Osteoblast (primary cell): ENCODE results near the gene ELF2. TPM values are rescaled to one million over a fixed set of nuclear protein-coding genes. Genes with fewer than 3 reads are reported as not detected.
"Not testable (repeated sequence)": the region's sequence is repeated elsewhere in the genome, so short reads cannot be mapped to it uniquely, and the experiment has no call there.

Experiments used
- DNase-seq: peaks from one replicate; pipeline ENCODE4 v3.0.0; 2011; ENCODE audit warnings: low spot score, mixed read lengths; ENCODE audit not compliant: insufficient read length; ENCODE audit errors: missing footprints
- H2AFZ ChIP-seq: 2 replicates; pipeline ENCODE4 v1.6.0; 2011; ENCODE audit warnings: mild to moderate bottlenecking, low read length
- H3K27ac ChIP-seq: 2 replicates; pipeline ENCODE4 v1.5.1; 2011; ENCODE audit warnings: mild to moderate bottlenecking, low read depth, low read length, moderate library complexity
- H3K27me3 ChIP-seq: 2 replicates; pipeline ENCODE4 v1.6.0; 2012; ENCODE audit warnings: mild to moderate bottlenecking, control low read depth, inconsistent platforms, low read length, moderate library complexity; ENCODE audit not compliant: insufficient read depth
- H3K36me3 ChIP-seq: 2 replicates; pipeline ENCODE4 v1.5.1; 2011; ENCODE audit warnings: mild to moderate bottlenecking, low read length, control low read depth, moderate library complexity; ENCODE audit not compliant: insufficient read depth
- H3K4me1 ChIP-seq: 2 replicates; pipeline ENCODE4 v1.5.1; 2011; ENCODE audit warnings: mild to moderate bottlenecking, low read length, control low read depth, moderate library complexity; ENCODE audit not compliant: insufficient read depth
- H3K4me2 ChIP-seq: 2 replicates; pipeline ENCODE4 v1.6.0; 2011; ENCODE audit warnings: mild to moderate bottlenecking, low read length; ENCODE audit not compliant: insufficient read depth
- H3K4me3 ChIP-seq: fragments of 200-600 bp; sonication (generic); 3 replicates; pipeline ENCODE4 v1.5.1; 2012; ENCODE audit warnings: mild to moderate bottlenecking, low read length, inconsistent platforms; ENCODE audit not compliant: insufficient read depth
- H3K79me2 ChIP-seq: 2 replicates; pipeline ENCODE4 v1.6.0; 2012; ENCODE audit warnings: mild to moderate bottlenecking, low read length, control low read depth, inconsistent platforms; ENCODE audit not compliant: insufficient read depth
- H3K9me3 ChIP-seq: 2 replicates; pipeline ENCODE4 v1.5.1; 2011; ENCODE audit warnings: low read depth, low read length, control low read depth
- H4K20me1 ChIP-seq: 2 replicates; pipeline ENCODE4 v1.6.0; 2012; ENCODE audit warnings: mild to moderate bottlenecking, low read length, control low read depth; ENCODE audit not compliant: insufficient read depth
- CTCF ChIP-seq: IDR thresholded peaks from 2 replicates; pipeline ENCODE4 v1.5.1; 2011; ENCODE audit warnings: mild to moderate bottlenecking, low read depth, low read length, moderate library complexity; ENCODE audit errors: extremely low read depth
- total RNA-seq: library from RNA; depleted of rRNA; stranded (reverse); fragments of >200 nt; gene quantifications from 2 replicates; pipeline ENCODE4 v1.2.3, GENCODE V29; 2012

Gene ELF2
- total RNA-seq, 1 donor: 52.1 TPM

GRCh38 chr4:139207247-139207646 lies 30.2 kb upstream of the ELF2 start:
- Histone ChIP-seq H3K27me3 (no peaks in the 10 kb centered on the region), H2AFZ (no peak overlapping the region), H4K20me1 (no peaks in the 10 kb centered on the region), H3K4me3 (no peak overlapping the region), H3K36me3 (no peaks in the 10 kb centered on the region), H3K4me1 (no peaks in the 10 kb centered on the region), H3K27ac (no peak overlapping the region), H3K9me3 (no peaks in the 10 kb centered on the region), H3K79me2 (no peaks in the 10 kb centered on the region), H3K4me2 (no peak overlapping the region)
- no peak for TF ChIP-seq CTCF
- DNase-seq: no peak

- Histone ChIP-seq H3K9me3 (no peaks in the 10 kb centered on the region), H3K79me2 (no peaks in the 10 kb centered on the region), H3K4me2 (no peak overlapping the region), H3K4me3 (no peak overlapping the region), H3K4me1 (no peaks in the 10 kb centered on the region), H4K20me1 (no peaks in the 10 kb centered on the region), H2AFZ (no peak overlapping the region), H3K27me3 (no peaks in the 10 kb centered on the region), H3K36me3 (no peaks in the 10 kb centered on the region), H3K27ac (no peak overlapping the region)
- no peak for DNase-seq
- no peak for TF ChIP-seq CTCF
Observed at GRCh38 chr4:139202991-139203390, 26.0 kb upstream of the ELF2 start.

- no peaks in the 10 kb centered on the region for H3K9me3 ChIP-seq
- no peak for TF ChIP-seq CTCF
- no peak overlapping the region for H3K27ac ChIP-seq
- DNase-seq: no peak
- no peaks in the 10 kb centered on the region for H3K27me3 ChIP-seq
- no peaks in the 10 kb centered on the region for H3K79me2 ChIP-seq
- no peak overlapping the region for H2AFZ ChIP-seq
- no peaks in the 10 kb centered on the region for H3K4me1 ChIP-seq
- no peak overlapping the region for H3K4me2 ChIP-seq
- H4K20me1 ChIP-seq: no peaks in the 10 kb centered on the region
- no peak overlapping the region for H3K4me3 ChIP-seq
- H3K36me3 ChIP-seq: no peaks in the 10 kb centered on the region
Observed at GRCh38 chr4:139200506-139200905, 23.5 kb upstream of the ELF2 start.

- H3K9me3 ChIP-seq: no peaks in the 10 kb centered on the region
- no peaks in the 10 kb centered on the region for H3K36me3 ChIP-seq
- no peak overlapping the region for H3K4me2 ChIP-seq
- no peak for TF ChIP-seq CTCF
- H3K4me3 ChIP-seq: no peak overlapping the region
- no peak overlapping the region for H3K27ac ChIP-seq
- H3K4me1 ChIP-seq: no peaks in the 10 kb centered on the region
- no peaks in the 10 kb centered on the region for H4K20me1 ChIP-seq
- H3K27me3 ChIP-seq: no peaks in the 10 kb centered on the region
- H3K79me2 ChIP-seq: no peaks in the 10 kb centered on the region
- DNase-seq: no peak
- no peak overlapping the region for H2AFZ ChIP-seq
Observed at GRCh38 chr4:139200102-139200501, 23.1 kb upstream of the ELF2 start.

DNA sequence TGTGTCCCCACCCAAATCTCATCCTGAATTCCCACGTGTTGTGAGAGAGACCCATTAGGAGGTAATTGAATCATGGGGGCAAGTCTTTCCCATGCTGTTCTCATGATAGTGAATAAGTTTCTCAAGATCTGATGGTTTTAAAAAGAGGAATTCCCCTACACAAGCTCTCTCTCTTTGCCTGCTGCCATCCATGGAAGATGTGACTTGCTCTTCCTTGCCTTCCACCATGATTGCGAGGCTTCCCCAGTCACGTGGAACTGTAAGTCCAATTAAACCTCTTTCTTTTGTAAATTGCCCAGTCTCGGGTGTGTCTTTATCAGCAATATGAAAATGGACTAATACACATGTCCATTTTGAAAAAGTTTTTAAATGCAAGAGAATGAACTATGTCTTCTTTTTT lies 20.2 kb upstream of the ELF2 start:
- not testable (repeated sequence) for H3K27me3 ChIP-seq, H3K36me3 ChIP-seq, H3K9me3 ChIP-seq, H4K20me1 ChIP-seq, H3K4me2 ChIP-seq, H3K27ac ChIP-seq, H3K4me3 ChIP-seq, H2AFZ ChIP-seq, H3K4me1 ChIP-seq, H3K79me2 ChIP-seq, DNase-seq
